H9 (cell line): ENCODE measurements around the gene RALGDS. TPM values are rescaled to one million over a fixed set of nuclear protein-coding genes. Genes with fewer than 3 reads are reported as not detected.

ENCODE experiments used
- DNase-seq: peaks from one replicate; pipeline ENCODE4 v3.0.0-alpha.2; 2017
- H2AFZ ChIP-seq: one replicate; pipeline ENCODE4 v1.6.1; 2013; ENCODE audit warnings: mild to moderate bottlenecking, low read length, control low read depth, moderate library complexity
- H2AK5ac ChIP-seq: 2 replicates; pipeline ENCODE4 v1.6.1; 2013; ENCODE audit warnings: low read length, control low read depth, mixed read lengths; ENCODE audit not compliant: insufficient read length
- H2BK120ac ChIP-seq: one replicate; pipeline ENCODE4 v1.6.1; 2013; ENCODE audit warnings: low read depth, mild to moderate bottlenecking, low read length, control low read depth, inconsistent platforms; ENCODE audit not compliant: poor library complexity, severe bottlenecking
- H2BK12ac ChIP-seq: 2 replicates; pipeline ENCODE4 v1.6.1; 2013; ENCODE audit warnings: low read length, control low read depth, mixed read lengths, low read depth; ENCODE audit not compliant: insufficient read length
- H2BK15ac ChIP-seq: 2 replicates; pipeline ENCODE4 v1.6.1; 2013; ENCODE audit warnings: low read depth, low read length, control low read depth
- H2BK20ac ChIP-seq: one replicate; pipeline ENCODE4 v1.6.1; 2013; ENCODE audit warnings: low read depth, mild to moderate bottlenecking, low read length, control low read depth, inconsistent platforms; ENCODE audit not compliant: poor library complexity, severe bottlenecking
- H2BK5ac ChIP-seq: 2 replicates; pipeline ENCODE4 v1.6.1; 2013; ENCODE audit warnings: low read length, control low read depth, mixed read lengths; ENCODE audit not compliant: insufficient read length
- H3K14ac ChIP-seq: 2 replicates; pipeline ENCODE4 v1.6.1; 2013; ENCODE audit warnings: low read length, control low read depth; ENCODE audit not compliant: insufficient read depth
- H3K18ac ChIP-seq: 2 replicates; pipeline ENCODE4 v1.6.1; 2013; ENCODE audit warnings: low read depth, mild to moderate bottlenecking, mixed read lengths, low read length, control low read depth; ENCODE audit not compliant: insufficient read length
- H3K23ac ChIP-seq: 2 replicates; pipeline ENCODE4 v1.6.1; 2013; ENCODE audit warnings: low read length, control low read depth, mixed read lengths, low read depth; ENCODE audit not compliant: insufficient read length
- H3K23me2 ChIP-seq: 2 replicates; pipeline ENCODE4 v1.6.1; 2013; ENCODE audit warnings: low read depth, mild to moderate bottlenecking, mixed read lengths, low read length, control low read depth; ENCODE audit not compliant: insufficient read length, poor library complexity, severe bottlenecking
- H3K27ac ChIP-seq: 2 replicates; pipeline ENCODE4 v1.5.1; 2013; ENCODE audit warnings: low read length, control low read depth, mixed read lengths, low read depth; ENCODE audit not compliant: insufficient read length
- H3K27me3 ChIP-seq: 2 replicates; pipeline ENCODE4 v1.6.1; 2013; ENCODE audit warnings: low read length, control low read depth, inconsistent platforms; ENCODE audit not compliant: insufficient read depth
- H3K4ac ChIP-seq: 2 replicates; pipeline ENCODE4 v1.6.1; 2013; ENCODE audit warnings: low read depth, mild to moderate bottlenecking, control low read depth, inconsistent platforms, low read length, moderate library complexity
- H3K4me1 ChIP-seq: 2 replicates; pipeline ENCODE4 v1.6.1; 2013; ENCODE audit warnings: low read length, control low read depth, inconsistent platforms; ENCODE audit not compliant: insufficient read depth
- H3K4me2 ChIP-seq: 2 replicates; pipeline ENCODE4 v1.6.1; 2013; ENCODE audit warnings: low read length, control low read depth, mixed read lengths; ENCODE audit not compliant: insufficient read length, insufficient read depth
- H3K56ac ChIP-seq: 2 replicates; pipeline ENCODE4 v1.6.1; 2013; ENCODE audit warnings: low read depth, mild to moderate bottlenecking, mixed read lengths, low read length, control low read depth; ENCODE audit not compliant: insufficient read length
- H3K79me1 ChIP-seq: 2 replicates; pipeline ENCODE4 v1.6.1; 2013; ENCODE audit warnings: low read depth, mild to moderate bottlenecking, moderate library complexity, low read length, control low read depth, inconsistent platforms; ENCODE audit not compliant: insufficient read depth, poor library complexity, severe bottlenecking
- H3K79me2 ChIP-seq: 2 replicates; pipeline ENCODE4 v1.6.1; 2013; ENCODE audit warnings: low read length, control low read depth, inconsistent platforms; ENCODE audit not compliant: insufficient read depth
- H3K9ac ChIP-seq: 2 replicates; pipeline ENCODE4 v1.6.1; 2013; ENCODE audit warnings: low read length, control low read depth, mixed read lengths; ENCODE audit not compliant: insufficient read length; ENCODE audit errors: extremely low read depth
- H3K9me3 ChIP-seq: one replicate; pipeline ENCODE4 v1.6.1; 2013; ENCODE audit warnings: low read depth, low read length, inconsistent platforms; ENCODE audit not compliant: control insufficient read depth
- H3T11ph ChIP-seq: one replicate; pipeline ENCODE4 v1.6.1; 2013; ENCODE audit warnings: mild to moderate bottlenecking, low read length, control low read depth, inconsistent platforms
- H4K20me1 ChIP-seq: one replicate; pipeline ENCODE4 v1.6.1; 2013; ENCODE audit not compliant: control insufficient read depth, insufficient read length, insufficient read depth
- H4K5ac ChIP-seq: 2 replicates; pipeline ENCODE4 v1.6.1; 2013; ENCODE audit warnings: low read depth, mild to moderate bottlenecking, mixed read lengths, low read length, control low read depth; ENCODE audit not compliant: insufficient read length
- H4K8ac ChIP-seq: replicated peaks from 2 replicates; pipeline ENCODE4 v1.6.1; 2013; ENCODE audit warnings: low read length, control low read depth, mixed read lengths, low read depth; ENCODE audit not compliant: insufficient read length
- H4K91ac ChIP-seq: 2 replicates; pipeline ENCODE4 v1.6.1; 2013; ENCODE audit warnings: low read depth, mild to moderate bottlenecking, moderate library complexity, mixed read lengths, low read length, control low read depth; ENCODE audit not compliant: insufficient read length
- H3K27ac Mint-ChIP-seq, 3 experiments: 2 replicates in 2 of 3; 3 replicates in 1 of 3; pipeline ENCODE4 v1.8.0; 2020 to 2021; ENCODE audit warnings: mixed read lengths in 3 of 3, mild to moderate bottlenecking in 1 of 3, moderate library complexity in 1 of 3
- H3K27me3 Mint-ChIP-seq: 2 replicates; pipeline ENCODE4 v1.8.0; 2021; ENCODE audit warnings: low read depth, mild to moderate bottlenecking, moderate library complexity, mixed read lengths
- H3K36me3 Mint-ChIP-seq, 3 experiments: 2 replicates in 2 of 3; 3 replicates in 1 of 3; pipeline ENCODE4 v1.8.0; 2020 to 2021; ENCODE audit warnings: low read depth in 3 of 3, mixed read lengths in 3 of 3; ENCODE audit not compliant: insufficient read depth in 1 of 3
- H3K4me1 Mint-ChIP-seq, 2 experiments: 2 replicates each; pipeline ENCODE4 v1.8.0; 2020; ENCODE audit warnings: mixed read lengths in 2 of 2
- H3K4me3 Mint-ChIP-seq, 2 experiments: 2 replicates in 1 of 2; 3 replicates in 1 of 2; pipeline ENCODE4 v1.8.0; 2020 to 2021; ENCODE audit warnings: mild to moderate bottlenecking in 2 of 2, mixed read lengths in 2 of 2, moderate library complexity in 1 of 2
- H3K9me3 Mint-ChIP-seq, 2 experiments: 2 replicates in 1 of 2; 3 replicates in 1 of 2; pipeline ENCODE4 v1.8.0; 2020; ENCODE audit warnings: mild to moderate bottlenecking in 2 of 2, mixed read lengths in 2 of 2, moderate library complexity in 1 of 2
- WGBS: extraction: QIAGEN DNeasy Blood & Tissue Kit; methylation state at CpG from one replicate; pipeline ENCODE4 v1.1.7; 2013; ENCODE audit warnings: missing lambda C conversion rate, low lambda C conversion rate, mixed read lengths; ENCODE audit not compliant: insufficient read length; ENCODE audit errors: extremely low coverage; 5-methylcytosine and 5-hydroxymethylcytosine counted together
- total RNA-seq: library from RNA; stranded (reverse); gene quantifications from 2 replicates; pipeline ENCODE4 v1.2.1, GENCODE V29; 2021
- TF ChIP-seq, protein P1 (sequence below): fragments of 200-600 bp; sonication (generic); conservative IDR thresholded peaks from 3 replicates; pipeline ENCODE4 v1.8.0; 2021; ENCODE audit warnings: antibody characterized with exemption, mild to moderate bottlenecking

Gene RALGDS
- total RNA-seq, 1 experiment from 2014 or later: 21.3 TPM

DNA sequence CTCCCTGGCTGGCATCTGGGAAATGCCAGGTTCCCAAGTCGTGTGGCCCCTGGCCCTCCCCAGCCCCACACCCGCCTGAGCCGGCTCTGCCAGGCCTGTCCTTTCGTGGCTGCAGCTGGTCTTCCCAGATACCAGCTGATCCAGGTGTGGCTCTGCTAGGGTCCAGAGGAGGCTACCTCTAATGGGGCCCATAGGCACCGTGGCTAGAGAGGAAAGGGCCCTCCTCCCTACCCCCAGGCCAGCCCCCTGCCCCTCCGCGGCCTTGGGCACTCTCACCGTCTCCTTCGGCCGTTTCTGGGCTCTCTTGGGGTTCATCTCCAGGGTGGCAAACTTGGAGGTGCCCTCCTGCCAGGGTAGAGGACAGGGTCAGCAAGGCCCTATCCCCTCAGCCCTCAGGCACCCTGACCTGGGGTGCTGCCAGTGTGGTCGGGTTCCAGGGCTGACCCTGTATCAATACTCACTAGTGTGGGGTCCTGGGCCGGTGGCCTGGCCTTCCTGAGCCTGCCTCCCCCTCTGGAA, 17.0 kb downstream of the RALGDS start:
- Histone ChIP-seq H3K4me1 (no peaks in the 10 kb centered on the region), H4K91ac (no peak overlapping the region), H2BK120ac (no peak overlapping the region), H4K20me1 (no peaks in the 10 kb centered on the region), H2BK5ac (no peak overlapping the region), H3K18ac (no peak overlapping the region), H3K4me2 (no peak overlapping the region), H2AK5ac (no peak overlapping the region), H3K27ac (no peak overlapping the region), H2AFZ (no peak overlapping the region), H2BK20ac (no peak overlapping the region), H3T11ph (no peak overlapping the region), H3K56ac (no peak overlapping the region), H3K23me2 (no peaks in the 10 kb centered on the region), H3K14ac (no peak overlapping the region), H3K79me1 (no peaks in the 10 kb centered on the region), H2BK12ac (no peak overlapping the region), H3K4ac (no peak overlapping the region), H3K27me3 (no peaks in the 10 kb centered on the region), H4K5ac (no peak overlapping the region), H3K9me3 (no peaks in the 10 kb centered on the region), H3K79me2 (no peaks in the 10 kb centered on the region), H2BK15ac (no peak overlapping the region), H3K9ac (no peak overlapping the region), H4K8ac (no peak overlapping the region), H3K23ac (no peak overlapping the region)
- no peak overlapping the region for H3K4me3 Mint-ChIP-seq
- DNase-seq: no peak
- H3K4me1 Mint-ChIP-seq: peaks cover 2 to 9% of the 10 kb centered on the region in 2 experiments; a peak in 2 of 4 replicates
- no CpG with 5 or more reads among the region's 12 CpGs for WGBS
- H3K9me3 Mint-ChIP-seq: no peaks in the 10 kb centered on the region
- no peaks in the 10 kb centered on the region for H3K27me3 Mint-ChIP-seq
- H3K27ac Mint-ChIP-seq: no peak overlapping the region
- TF ChIP-seq, protein P1, sequence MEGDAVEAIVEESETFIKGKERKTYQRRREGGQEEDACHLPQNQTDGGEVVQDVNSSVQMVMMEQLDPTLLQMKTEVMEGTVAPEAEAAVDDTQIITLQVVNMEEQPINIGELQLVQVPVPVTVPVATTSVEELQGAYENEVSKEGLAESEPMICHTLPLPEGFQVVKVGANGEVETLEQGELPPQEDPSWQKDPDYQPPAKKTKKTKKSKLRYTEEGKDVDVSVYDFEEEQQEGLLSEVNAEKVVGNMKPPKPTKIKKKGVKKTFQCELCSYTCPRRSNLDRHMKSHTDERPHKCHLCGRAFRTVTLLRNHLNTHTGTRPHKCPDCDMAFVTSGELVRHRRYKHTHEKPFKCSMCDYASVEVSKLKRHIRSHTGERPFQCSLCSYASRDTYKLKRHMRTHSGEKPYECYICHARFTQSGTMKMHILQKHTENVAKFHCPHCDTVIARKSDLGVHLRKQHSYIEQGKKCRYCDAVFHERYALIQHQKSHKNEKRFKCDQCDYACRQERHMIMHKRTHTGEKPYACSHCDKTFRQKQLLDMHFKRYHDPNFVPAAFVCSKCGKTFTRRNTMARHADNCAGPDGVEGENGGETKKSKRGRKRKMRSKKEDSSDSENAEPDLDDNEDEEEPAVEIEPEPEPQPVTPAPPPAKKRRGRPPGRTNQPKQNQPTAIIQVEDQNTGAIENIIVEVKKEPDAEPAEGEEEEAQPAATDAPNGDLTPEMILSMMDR: no peak
- H3K36me3 Mint-ChIP-seq: peaks cover 29 to 60% (median 51%) of the 10 kb centered on the region in 3 experiments; a peak in 6 of 7 replicates
